GM18499 (cell line): ENCODE measurements around the gene RASGRP1.

ENCODE experiments used
- ATAC-seq: cut with Tn5 transposase; IDR thresholded peaks from one replicate; pipeline ENCODE4 v1.9.1; 2021; ENCODE audit warnings: moderate number of reproducible peaks; ENCODE audit not compliant: insufficient read depth, unreplicated experiment

RASGRP1 gene

DNA sequence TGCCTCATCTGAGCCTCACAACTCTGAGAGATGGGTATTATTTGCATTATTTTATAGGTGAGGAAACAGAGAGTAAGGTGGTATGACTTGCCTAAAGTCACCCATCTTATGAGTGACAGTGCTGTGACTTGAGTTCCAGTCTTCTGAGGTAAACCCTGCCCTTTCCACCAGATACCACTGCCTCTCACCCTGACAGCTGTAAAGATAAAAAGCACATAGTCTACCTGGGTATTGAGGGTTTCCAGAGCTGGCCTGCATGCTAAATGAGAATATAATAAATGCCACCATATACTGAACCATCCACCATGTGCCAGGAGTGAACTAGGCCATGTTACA, 25.6 kb downstream of the RASGRP1 start:
- ATAC-seq: no peak

GRCh38 chr15:38538328-38539007, 26.1 kb downstream of the RASGRP1 start:
- no peak for ATAC-seq

- no peak for ATAC-seq
These were observed 28.4 kb downstream of the RASGRP1 start for GRCh38 chr15:38536201-38536676.

DNA sequence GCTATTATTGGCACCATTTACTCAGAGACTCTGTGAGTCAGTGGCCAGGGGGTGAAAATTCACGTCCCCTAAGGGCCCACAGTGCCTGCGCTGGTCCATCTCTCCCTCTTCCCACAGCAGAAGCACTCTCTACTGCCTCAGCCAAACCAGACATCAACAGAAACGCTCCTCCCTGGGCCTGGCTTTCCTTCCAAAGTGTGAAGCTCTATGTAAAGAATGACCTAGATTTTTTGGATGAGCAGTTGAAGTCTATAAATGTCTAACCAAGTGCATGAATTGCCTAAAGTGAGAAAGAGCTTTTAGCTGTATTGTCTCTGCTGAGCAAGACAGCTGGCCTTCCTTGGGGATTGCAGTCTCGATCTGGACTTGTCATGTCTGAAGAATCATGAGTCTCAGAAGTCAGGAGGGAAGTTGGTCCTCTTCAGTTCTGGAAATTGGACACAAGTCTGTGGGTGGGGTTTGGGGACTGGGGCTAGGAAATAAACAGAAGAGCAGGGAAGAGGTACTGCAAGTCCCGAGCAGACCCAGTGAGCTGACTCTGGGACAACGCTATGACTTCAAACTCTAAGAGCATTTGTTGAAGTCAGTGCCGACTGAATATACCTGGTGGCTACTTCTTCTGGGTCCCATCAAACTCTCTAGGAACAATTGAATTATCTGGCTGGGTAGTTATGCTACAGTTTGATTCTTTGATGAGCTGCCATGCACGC, 29.0 kb downstream of the RASGRP1 start:
- no peak for ATAC-seq

- no peak for ATAC-seq
These were observed 29.9 kb downstream of the RASGRP1 start for GRCh38 chr15:38534691-38535090.

DNA sequence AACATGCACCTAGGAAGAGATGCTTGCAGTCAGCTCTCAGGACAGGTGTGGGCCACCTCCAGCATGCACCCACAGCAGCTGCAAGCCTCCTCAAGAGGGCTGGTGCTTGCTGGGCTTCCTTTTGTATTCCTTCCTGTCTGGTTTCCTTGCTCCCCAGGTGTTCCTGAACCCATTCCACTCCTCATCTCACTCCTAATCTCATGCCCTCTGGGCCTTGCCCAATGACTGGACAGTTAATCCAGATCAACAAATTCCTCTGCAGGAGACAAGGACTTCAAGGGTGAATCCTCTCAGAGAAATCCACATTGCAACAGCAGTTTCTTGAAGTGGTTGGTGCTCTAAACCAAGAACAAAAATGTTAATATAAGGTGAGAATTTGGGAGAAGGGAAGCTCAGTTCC, 30.7 kb downstream of the RASGRP1 start:
- ATAC-seq: no peak

DNA sequence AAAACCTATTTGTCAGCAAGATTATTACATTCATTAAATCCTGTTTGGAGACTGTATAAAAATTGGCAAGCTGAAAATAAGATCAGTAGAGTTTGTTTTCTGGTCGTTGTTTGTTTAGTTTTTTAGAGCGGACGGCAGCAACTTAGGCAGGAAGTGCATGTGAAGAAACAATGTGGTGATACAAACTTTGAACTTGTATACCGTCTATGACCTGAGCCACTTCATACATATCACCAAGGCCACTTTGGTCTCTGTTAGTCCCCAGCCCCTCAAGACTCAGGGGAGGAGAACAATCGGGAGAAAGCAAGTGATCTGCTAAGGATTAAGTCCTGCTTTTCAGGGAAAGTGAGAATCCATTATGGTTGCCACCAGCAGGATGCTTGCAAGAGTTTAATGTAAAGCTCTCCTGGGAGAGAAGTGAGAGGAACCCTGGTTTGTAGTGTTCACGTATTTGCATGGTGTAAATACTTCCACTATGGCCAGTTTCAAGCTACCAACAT, 31.1 kb downstream of the RASGRP1 start:
- ATAC-seq: no peak

- ATAC-seq: no peak
These were observed 31.9 kb downstream of the RASGRP1 start for GRCh38 chr15:38532728-38533127.

DNA sequence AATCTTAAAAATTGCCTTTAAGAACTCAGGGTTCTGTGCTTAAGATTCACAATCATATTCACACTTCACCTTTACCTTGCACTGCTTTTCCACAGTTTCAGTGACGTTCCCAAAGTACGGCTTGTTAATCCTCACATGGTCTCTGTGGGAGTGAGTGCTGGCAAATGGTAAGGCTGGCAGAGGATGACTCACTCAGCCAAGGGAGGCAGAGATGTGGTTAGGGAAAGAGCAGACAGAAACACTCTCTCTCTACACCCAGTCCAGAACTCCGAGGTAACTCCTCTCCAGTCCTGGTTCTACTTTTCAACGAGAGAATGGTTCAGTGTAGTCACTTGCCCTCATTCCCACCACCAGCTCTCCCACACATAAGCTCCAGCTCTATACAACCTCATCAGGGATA, 33.1 kb downstream of the RASGRP1 start:
- ATAC-seq: no peak

- ATAC-seq: no peak
These were observed 34.5 kb downstream of the RASGRP1 start for GRCh38 chr15:38530113-38530512.

DNA sequence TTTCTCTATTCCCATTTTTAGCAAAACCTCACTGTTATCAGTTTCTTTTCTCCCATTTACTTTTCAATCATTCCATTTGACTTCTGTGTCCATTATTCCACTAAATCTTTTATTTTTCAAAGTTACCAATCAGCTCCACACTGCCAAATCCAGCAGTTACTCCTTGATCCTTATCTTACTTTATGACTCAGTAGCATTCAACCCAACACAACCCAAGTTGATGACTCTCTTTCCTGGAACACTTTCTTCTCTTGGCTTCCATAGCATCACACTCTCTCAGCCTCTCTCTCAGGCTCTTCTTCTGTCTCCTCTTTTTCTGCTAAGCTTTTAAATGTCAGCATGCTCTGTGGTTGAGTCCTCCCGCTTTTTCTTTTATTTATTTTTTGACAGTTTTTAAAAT, 36.3 kb downstream of the RASGRP1 start:
- ATAC-seq: no peak

DNA sequence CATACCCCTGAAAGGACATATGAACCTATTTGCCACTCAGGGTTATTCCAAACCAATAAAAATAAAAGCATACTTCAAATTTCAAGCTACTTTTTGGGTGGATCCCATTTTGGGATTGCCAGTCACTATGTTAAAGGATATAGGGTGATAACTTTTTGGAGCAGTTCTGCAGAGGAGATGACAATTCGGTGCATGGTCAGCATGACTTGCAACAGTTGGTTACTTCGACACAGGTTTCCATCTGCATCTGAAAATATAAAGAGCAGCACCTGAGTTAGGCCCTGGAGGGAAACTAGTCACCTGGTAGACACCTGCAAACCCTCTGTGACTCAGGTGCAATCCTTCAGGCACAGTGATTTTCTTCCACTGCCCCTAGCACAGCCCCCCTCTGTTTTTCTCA, 38.5 kb downstream of the RASGRP1 start:
- no peak for ATAC-seq

DNA sequence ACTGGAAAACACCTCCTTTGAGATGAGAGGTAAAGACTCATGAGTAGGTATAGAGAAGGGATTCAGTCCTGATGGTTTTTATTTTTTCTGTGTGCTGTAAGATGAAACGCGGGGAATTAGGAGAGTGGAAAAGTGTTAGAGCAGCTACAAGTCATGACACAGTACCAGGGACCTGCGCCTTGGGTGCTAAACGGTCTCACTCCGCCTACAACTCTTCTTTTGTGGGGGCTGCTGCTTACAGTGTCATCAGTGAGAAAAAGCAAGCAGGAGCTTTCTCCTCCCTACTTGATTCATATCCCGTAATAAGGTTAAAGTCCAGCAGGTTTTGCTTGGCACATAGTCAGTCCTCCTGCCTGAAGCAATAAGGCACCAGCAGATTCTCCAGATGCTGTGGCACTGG, 39.1 kb downstream of the RASGRP1 start:
- no peak for ATAC-seq

DNA sequence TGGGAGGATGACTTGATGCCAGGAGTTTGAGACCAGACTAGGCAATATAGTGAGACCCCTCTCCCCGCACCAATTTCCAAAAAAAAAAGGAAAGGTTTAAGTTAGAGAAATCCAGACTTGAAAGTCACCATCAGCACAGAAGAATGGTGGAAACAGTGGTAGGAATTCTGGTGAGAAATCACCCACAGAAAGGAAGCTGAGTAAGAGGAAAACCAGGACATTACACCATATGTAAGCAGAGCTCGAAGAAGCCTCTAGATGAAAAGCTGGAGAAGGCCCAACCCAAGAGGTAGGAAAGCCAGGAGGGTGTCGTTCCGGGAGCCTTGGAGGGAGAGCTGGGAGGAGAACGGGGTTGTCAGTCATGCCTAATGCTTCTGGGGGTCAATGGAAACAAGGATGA, 40.5 kb downstream of the RASGRP1 start:
- no peak for ATAC-seq

DNA sequence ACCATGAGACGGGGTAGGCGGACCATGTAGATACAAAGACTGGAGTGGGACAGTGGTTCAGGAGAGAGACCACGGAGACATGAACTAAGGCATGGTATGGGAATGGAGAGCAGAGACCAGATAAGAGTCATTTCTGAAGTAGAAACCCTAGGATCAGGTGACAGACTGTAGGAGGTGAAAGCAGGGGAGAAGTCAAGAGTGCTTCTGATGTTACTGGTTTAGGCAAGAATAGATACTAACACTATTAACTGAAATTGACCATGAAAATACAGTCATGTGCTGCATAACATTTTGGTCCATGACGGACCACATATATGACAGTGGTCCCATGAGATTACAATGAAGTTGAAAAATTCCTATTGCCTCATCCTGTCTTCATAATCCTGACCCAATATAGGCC, 41.7 kb downstream of the RASGRP1 start:
- no peak for ATAC-seq

DNA sequence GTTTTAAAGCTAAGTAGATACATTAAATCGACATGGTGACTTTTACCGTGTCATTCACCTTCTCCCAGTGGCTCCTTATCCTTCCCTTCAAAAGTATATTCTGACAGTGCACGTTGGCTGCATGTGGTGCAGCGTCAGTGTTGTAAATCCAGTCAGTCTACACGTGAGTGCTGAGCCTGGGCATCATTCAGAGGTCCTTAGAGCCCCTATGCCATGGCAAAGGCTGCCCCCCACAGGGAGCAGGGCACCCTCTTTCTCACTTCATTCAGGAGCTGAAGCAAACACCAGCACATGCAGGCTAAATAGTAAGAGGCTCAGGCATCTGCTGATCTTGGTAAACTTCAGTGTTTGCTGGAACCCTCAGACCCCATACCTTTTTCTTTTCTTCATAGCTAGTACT, 43.3 kb downstream of the RASGRP1 start:
- ATAC-seq: no peak

- no peak for ATAC-seq
These were observed 44.6 kb downstream of the RASGRP1 start for GRCh38 chr15:38520035-38520434.

- ATAC-seq: no peak
These were observed 46.5 kb downstream of the RASGRP1 start for GRCh38 chr15:38518084-38518483.

- ATAC-seq: no peak
These were observed 47.2 kb downstream of the RASGRP1 start for GRCh38 chr15:38517312-38517975.

DNA sequence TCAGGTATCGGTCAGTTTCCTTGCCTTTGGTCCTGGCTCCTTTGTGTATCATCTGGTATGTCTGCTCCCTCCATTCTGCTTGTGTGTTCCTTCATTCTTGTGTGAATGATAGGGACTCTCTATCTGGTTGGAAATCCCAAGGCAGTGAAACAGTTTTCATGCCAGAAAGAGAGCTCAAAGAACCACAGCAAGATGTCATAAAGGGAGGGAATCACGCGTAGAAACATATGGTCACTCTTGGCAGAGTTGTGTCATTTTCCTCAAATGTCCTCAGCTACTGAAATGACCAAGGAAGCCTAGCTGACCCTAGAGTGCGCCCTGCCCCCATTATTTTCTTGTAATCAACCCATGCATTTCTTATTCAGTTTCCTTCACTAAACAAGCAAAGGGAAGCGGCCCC, 48.0 kb downstream of the RASGRP1 start:
- ATAC-seq: no peak

- ATAC-seq: peak; percentile 71
These were observed 50.0 kb downstream of the RASGRP1 start for GRCh38 chr15:38514601-38515000.
